Motor neuron (in vitro differentiated cells): ENCODE results near the gene HACD2. TPM values are rescaled to one million over a fixed set of nuclear protein-coding genes. Genes with fewer than 3 reads are reported as not detected.

Experiments used
- ATAC-seq, 8 experiments: fragments of 200-7000 bp; cut with Tn5 transposase; replicated peaks in 6 of 8; 2 replicates each; pipeline ENCODE4 v1.8.0; 2021; ENCODE audit warnings: mild to moderate bottlenecking in 8 of 8, moderate library complexity in 8 of 8
- H3K27ac ChIP-seq, 2 donors: fragments of 250-450 bp; sonication (Bioruptor Pico); 2 replicates each; pipeline ENCODE4 v1.9.0; 2021; ENCODE audit warnings: antibody characterized with exemption in 2 of 2, mild to moderate bottlenecking in 2 of 2, moderate library complexity in 1 of 2
- H3K4me1 ChIP-seq, 2 donors: fragments of 250-450 bp; sonication (Bioruptor Pico); replicated peaks in 1 of 2; 2 replicates each; pipeline ENCODE4 v1.6.1; 2021; ENCODE audit warnings: antibody characterized with exemption in 2 of 2, mild to moderate bottlenecking in 2 of 2, moderate library complexity in 1 of 2
- H3K4me3 ChIP-seq, 5 donors: fragments of 250-450 bp; sonication (Bioruptor Pico); 2 replicates each; pipeline ENCODE4 v1.9.0; 2021; ENCODE audit warnings: antibody characterized with exemption in 5 of 5, mild to moderate bottlenecking in 5 of 5, moderate library complexity in 4 of 5
- WGBS, 10 experiments: fragments of 450-650 bp; shearing (Covaris generic); methylation state at CpG; one replicate each; pipeline ENCODE4 v1.0.0; 2022; 5-methylcytosine and 5-hydroxymethylcytosine counted together
- in situ Hi-C, 9 experiments: fragments of 400-800 bp; cut with MboI; loops; one replicate each; pipeline ENCODE4 v1.15.0; 2021; ENCODE audit warnings: low sequenced_read_pairs in 9 of 9, low pct_unique_long_range_greater_than_20kb in 2 of 9; ENCODE audit not compliant: unreplicated experiment in 9 of 9
- total RNA-seq, 8 experiments: library from RNA; unstranded; fragments of 300-600 nt; gene quantifications; 2 replicates each; pipeline versions ENCODE4 v1.2.3 to v1.2.4, GENCODE V29; 2022

The HACD2 gene
- total RNA-seq, 8 experiments from 2014 or later, result 15.4 to 29.0 (median 20.1) TPM

GRCh38 chr3:123444744-123445143, 140.1 kb downstream of the HACD2 start:
- H3K4me3 ChIP-seq, result peak overlapping the region in 3 of 5 donors; percentile 6 to 13 (median 9)
- H3K27ac ChIP-seq, result peak overlapping the region in 1 of 2 donors; percentile 25
- WGBS, 10 experiments, result 0 to 88% (median 20%) methylated on average over 1 of the region's 1 CpG; no CpG with 5 or more reads in 6 of the 10 experiments
- peaks cover 34 to 36% of the 10 kb centered on the region in 2 donors for H3K4me1 ChIP-seq
- in situ Hi-C loops, result no loop called here
- no peak for ATAC-seq

- Histone ChIP-seq H3K4me3 (peak overlapping the region in 3 of 5 donors; percentile 6 to 13 (median 8)), H3K27ac (peak overlapping the region; percentile 17 to 25), H3K4me1 (peaks cover 34 to 36% of the 10 kb centered on the region in 2 donors)
- in situ Hi-C loops, result no loop called here
- peak in 7 of 8 experiments; percentile 18 to 95 (median 94) for ATAC-seq
- 0 to 75% (median 23%) methylated on average over 1 to 5 of the region's 6 CpGs; no CpG with 5 or more reads in 2 of the 10 experiments for WGBS, 10 experiments
Measured at GRCh38 chr3:123444023-123444422, 140.8 kb downstream of the HACD2 start.

GRCh38 chr3:123442908-123443307, 141.9 kb downstream of the HACD2 start:
- no peak overlapping the region for H3K4me3 ChIP-seq
- H3K4me1 ChIP-seq, result peaks cover 34 to 36% of the 10 kb centered on the region in 2 donors
- in situ Hi-C loops, result no loop called here
- no peak overlapping the region for H3K27ac ChIP-seq
- 60 to 100% methylated on average over 1 to 2 of the region's 7 CpGs; no CpG with 5 or more reads in 8 of the 10 experiments for WGBS, 10 experiments
- no peak for ATAC-seq

- Histone ChIP-seq H3K27ac (no peak overlapping the region), H3K4me1 (peaks cover 32 to 36% of the 10 kb centered on the region in 2 donors), H3K4me3 (no peak overlapping the region)
- ATAC-seq, result no peak
- in situ Hi-C loops, result no loop called here
- 40 to 100% (median 72%) methylated on average over 1 to 8 of the region's 9 CpGs; no CpG with 5 or more reads in 3 of the 10 experiments for WGBS, 10 experiments
Measured at GRCh38 chr3:123442125-123442524, 142.7 kb downstream of the HACD2 start.

Other genes starting within 250 kb of the HACD2 start
- 10 to 100 TPM in 4 of 8 experiments, 1 to 10 TPM in 2, under 1 TPM in 2; 0.49 to 14.4 (median 8.2) TPM for gene ADCY5, start 136.0 kb downstream of the HACD2 start, total RNA-seq